LoVo (cell line): ENCODE measurements around the gene TOMT.
"Not testable (repeated sequence)": the region's sequence is repeated elsewhere in the genome, so short reads cannot be mapped to it uniquely, and the experiment has no call there.

ENCODE experiments used
- DNase-seq: peaks from one replicate; pipeline ENCODE4 v3.0.0-alpha.2; 2016; ENCODE audit warnings: low spot score

Gene TOMT

DNA sequence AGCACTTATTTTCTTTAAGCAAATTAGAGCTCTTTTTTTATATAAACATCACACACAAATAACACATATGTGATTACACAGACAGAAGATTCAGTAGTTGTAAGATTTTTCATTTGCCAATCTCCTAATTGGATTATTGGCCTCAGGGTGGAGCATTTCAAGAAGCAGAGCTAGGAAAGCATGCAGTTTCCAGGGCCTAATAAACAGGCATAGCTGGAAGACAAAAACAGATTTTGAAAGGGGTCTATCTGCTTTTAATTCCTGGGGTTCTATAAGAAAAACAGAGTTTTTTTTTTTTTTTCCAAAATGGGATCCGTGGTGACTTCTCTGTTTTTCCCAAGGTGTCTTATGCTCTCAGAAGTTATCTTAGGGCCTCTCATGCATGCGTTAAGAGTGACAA lies 22.2 kb downstream of the TOMT start:
- no peak for DNase-seq

GRCh38 chr11:72129381-72129780 lies 23.7 kb downstream of the TOMT start:
- no peak for DNase-seq

GRCh38 chr11:72132646-72133045 lies 26.9 kb downstream of the TOMT start:
- DNase-seq = no peak

DNA sequence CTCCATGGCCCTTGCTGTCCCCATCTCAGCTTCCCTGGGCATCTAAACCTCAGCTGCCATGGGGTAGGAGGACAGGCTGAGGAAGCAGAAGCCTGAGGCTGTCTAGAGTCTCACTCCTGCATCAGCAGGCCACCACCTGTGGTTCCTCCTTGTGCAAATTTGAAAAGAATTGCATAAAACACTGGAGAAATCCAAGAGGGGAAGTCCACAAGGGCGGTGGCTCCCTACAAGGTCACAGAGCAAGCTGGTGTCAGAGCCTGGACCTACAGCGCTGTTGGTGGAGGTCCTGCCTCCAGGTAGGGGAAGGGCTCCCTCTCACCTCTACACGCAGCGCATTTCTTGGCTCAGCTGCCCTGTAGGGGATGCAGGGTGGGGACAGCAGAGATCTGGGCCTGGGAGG lies 29.7 kb downstream of the TOMT start, which contains the start of gene FOLR3:
FOLR3 (plus strand) TSS at position 253 of the 400 bp plus-strand sequence. CDS start 228 bp downstream, outside the sequence.
- DNase-seq = not testable (repeated sequence)

DNA sequence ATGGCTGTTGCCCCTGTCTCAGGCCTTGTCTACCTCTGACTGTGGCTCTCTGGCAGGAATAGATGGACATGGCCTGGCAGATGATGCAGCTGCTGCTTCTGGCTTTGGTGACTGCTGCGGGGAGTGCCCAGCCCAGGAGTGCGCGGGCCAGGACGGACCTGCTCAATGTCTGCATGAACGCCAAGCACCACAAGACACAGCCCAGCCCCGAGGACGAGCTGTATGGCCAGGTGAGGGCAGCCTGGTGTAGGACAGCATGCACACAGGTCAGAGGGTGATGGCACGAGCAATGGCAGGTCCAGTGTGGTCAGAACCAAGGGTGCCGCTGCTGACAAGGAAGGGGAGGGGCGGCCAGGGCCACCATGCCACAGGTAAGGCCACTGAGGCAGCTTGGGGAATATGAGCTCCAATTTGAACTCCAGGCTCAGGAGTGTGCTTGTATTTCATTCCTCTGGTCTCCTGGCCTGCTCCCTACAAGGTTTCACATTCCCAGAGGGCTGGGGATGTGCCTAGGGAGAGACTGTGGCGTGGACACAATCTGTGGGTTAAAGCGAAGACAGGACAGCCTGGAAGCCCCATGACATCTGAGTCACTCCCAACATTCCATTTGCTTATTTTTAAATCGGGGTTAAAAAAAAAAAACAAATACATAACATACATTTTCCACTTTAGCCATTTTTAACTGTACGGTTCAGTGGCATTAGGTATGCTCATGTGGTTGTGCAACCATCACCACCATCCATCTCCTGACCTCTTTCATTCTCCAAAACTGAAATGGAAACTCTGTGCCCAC lies 30.4 kb downstream of the TOMT start:
- DNase-seq = no peak

DNA sequence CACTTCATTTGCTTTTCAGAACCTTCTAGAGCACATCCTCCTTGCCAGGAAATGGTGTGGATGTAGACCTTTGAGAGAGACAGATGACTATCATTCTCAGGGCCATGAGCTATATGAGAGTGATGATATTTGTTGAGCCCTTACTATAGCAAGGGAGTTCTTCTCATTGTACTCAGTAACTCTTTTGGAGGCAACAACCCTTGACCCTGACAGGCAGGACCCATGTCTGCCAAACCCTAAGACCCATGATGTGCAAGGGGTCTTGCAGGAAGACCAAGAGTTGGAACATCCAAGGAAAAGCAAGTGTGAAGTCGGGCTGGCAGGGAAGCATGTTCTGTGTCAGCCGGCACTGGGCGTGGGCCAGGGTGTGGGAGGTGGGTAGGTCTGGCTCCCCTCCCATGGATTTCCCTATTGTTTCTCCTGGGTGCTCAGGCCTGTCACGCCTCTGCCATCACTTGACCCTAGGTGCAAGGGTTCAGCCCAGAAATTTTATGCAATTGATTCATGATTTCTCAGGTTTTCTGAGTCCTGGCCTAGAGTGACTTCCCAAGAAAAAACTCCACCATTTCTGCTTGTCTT lies 31.0 kb downstream of the TOMT start:
- DNase-seq = no peak

DNA sequence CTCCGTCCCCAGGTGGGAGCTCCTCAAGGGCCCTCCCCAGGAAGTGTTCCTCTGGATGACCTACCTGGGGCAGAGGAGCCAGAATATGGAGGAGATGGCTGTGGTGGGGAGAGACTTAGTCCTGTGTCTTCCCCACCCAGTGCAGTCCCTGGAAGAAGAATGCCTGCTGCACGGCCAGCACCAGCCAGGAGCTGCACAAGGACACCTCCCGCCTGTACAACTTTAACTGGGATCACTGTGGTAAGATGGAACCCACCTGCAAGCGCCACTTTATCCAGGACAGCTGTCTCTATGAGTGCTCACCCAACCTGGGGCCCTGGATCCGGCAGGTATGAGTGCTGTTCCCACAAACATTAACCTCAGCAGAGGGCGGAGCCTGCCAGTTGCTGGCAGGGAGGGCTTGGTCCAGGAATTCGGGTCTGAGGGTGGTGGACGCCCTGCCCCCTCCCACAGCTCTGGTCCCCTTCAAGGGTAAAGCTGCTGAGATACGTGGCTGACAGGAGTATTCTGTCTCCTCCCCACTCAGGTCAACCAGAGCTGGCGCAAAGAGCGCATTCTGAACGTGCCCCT lies 33.2 kb downstream of the TOMT start:
- no peak for DNase-seq

GRCh38 chr11:72139500-72139899 lies 33.8 kb downstream of the TOMT start:
- no peak for DNase-seq

DNA sequence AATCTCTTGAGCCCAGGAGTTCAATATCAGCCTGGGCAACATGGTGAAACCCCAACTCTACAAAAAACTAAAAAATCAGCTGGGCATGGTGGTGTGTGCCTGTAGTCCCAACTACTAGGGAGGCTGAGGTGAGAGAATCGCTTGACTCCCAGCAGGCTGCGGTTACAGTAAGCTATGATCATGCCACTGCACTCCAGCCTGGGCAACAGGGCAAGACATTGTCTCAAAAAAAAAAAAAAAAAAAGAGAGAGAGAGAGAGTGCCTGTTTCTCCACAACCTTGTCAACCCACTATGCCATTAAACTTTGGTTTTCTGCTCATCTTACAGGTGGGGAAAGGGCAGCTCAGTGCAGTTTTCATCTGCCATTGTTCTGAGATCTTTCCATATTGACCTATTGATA lies 34.9 kb downstream of the TOMT start:
- DNase-seq = no peak

DNA sequence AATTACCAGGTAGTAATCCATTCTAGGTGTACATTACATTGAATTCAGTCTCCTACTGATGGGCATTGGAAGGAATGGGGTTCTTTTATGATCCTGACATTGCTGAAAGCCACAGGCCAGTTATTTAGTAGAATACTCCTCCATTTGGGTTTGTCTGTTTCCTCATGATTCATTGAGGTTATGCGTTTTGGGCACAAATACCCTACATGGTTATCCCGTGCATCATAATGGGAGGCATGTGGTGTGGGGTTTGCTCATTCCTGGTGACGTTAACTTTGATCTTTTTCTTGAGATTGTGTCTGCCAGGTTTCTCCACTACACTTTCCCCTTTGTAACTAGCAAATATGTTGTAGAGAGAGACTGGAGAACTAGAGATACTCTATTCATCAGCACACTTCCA lies 35.3 kb downstream of the TOMT start:
- peak; percentile 37 for DNase-seq

GRCh38 chr11:72142086-72142485 lies 36.4 kb downstream of the TOMT start:
- DNase-seq = not testable (repeated sequence)

DNA sequence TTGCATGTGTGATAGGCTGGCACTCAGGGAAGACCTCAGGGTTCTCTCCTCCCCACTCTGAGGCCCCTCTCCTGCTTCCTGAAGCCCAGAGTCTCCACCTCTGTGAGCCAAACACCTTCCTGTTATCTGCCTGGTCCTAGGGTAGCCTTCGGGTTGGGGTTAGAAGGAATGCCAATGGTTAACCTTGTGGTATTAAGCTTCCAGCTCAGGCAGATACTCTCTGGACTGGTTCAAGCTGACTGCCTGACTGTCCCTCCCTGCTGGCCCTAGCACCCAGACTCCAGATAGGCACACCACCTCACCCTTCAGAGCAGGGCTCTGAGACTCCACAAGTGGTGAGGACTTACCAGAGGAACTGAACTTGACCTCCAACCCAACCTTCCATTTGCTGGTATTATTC lies 36.8 kb downstream of the TOMT start:
- DNase-seq = not testable (repeated sequence)

GRCh38 chr11:72144807-72145565 lies 39.3 kb downstream of the TOMT start:
- peak; percentile 29 for DNase-seq

- no peak for DNase-seq
Measured at GRCh38 chr11:72146625-72147024, 40.9 kb downstream of the TOMT start.

DNA sequence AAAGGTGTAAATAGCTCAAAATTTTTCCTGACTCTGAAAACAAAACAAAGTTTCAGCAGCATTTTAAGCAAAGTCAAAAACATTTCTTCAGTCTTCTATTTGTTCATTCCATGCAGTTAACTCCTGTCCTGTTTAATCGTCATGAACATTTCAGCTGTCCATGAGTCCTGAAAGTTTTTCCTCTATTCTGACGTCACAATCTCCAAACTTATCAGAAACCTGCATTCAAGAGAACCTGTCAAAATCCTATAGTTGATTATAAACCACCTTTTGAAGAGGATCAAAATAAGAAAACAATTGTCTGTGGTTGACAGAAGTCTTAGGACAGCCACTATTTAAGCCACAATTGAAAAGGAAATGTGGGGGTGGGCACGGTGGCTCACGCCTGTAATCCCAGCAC lies 45.2 kb downstream of the TOMT start:
- no peak for DNase-seq

DNA sequence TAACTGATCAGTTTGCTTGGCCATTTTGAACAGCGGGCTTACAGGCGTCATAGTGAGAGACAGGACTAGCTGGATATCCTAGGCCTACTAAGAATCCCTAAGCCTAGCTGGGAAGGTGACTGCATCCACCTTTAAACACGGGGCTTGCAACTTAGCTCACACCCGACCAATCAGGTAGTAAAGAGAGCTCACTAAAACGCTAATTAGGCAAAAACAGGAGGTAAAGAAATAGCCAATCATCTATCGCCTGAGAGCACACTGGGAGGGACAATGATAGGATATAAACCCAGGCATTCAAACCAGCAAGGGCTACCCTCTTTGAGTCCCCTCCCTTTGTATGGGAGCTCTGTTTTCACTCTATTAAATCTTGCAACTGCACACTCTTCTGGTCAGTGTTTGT lies 48.1 kb downstream of the TOMT start:
- not testable (repeated sequence) for DNase-seq

GRCh38 chr11:72154816-72155215 lies 49.1 kb downstream of the TOMT start:
- DNase-seq = no peak

DNA sequence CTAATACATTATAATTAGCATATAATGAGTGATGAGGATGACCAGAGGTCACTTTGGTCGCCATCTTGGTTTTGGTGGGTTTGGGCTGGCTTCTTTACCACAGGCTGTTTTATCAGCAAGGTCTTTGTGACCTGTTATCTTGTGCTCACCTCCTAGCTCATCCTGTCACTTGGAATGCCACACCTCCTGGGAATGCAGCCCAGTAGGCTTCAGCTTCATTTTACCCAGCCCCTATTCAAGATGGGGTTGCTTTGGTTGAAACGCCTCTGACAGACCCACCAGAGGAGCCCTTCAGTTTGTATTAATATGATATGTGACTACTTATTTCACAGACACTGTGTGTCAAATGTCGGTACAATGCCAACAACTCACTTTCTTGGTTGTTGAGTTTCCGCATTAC lies 50.0 kb downstream of the TOMT start:
- no peak for DNase-seq

- DNase-seq = no peak
Measured at GRCh38 chr11:72157131-72157530, 51.4 kb downstream of the TOMT start.
